IgD-negative memory B cell (primary cell): ENCODE results near the gene C13orf46. TPM values are rescaled to one million over a fixed set of nuclear protein-coding genes. Genes with fewer than 3 reads are reported as not detected.

Experiments
- H3K27ac Mint-ChIP-seq, 3 donors: one replicate each; pipeline ENCODE4 v1.8.0; 2020 to 2022; ENCODE audit warnings: mild to moderate bottlenecking in 3 of 3, mixed read lengths in 3 of 3, moderate library complexity in 1 of 3
- H3K27me3 Mint-ChIP-seq: one replicate; pipeline ENCODE4 v1.8.0; 2021; ENCODE audit warnings: mixed read lengths
- H3K36me3 Mint-ChIP-seq: one replicate; pipeline ENCODE4 v1.8.0; 2020; ENCODE audit warnings: mild to moderate bottlenecking, mixed read lengths
- H3K4me1 Mint-ChIP-seq, 3 donors: one replicate each; pipeline ENCODE4 v1.8.0; 2020 to 2022; ENCODE audit warnings: mixed read lengths in 3 of 3, mild to moderate bottlenecking in 1 of 3
- H3K4me3 Mint-ChIP-seq, 4 donors: one replicate each; pipeline ENCODE4 v1.8.0; 2020 to 2022; ENCODE audit warnings: mild to moderate bottlenecking in 4 of 4, mixed read lengths in 4 of 4, moderate library complexity in 3 of 4
- H3K9me3 Mint-ChIP-seq, 3 donors: one replicate each; pipeline ENCODE4 v1.8.0; 2020 to 2021; ENCODE audit warnings: mixed read lengths in 3 of 3, mild to moderate bottlenecking in 1 of 3
- polyA plus RNA-seq: library from polyadenylated mRNA; unstranded; fragments of 300-500 nt; fragmentation: Illumina TruSeq; gene quantifications from one replicate; pipeline ENCODE4 v1.2.3, GENCODE V29; 2021

C13orf46 gene
- polyA plus RNA-seq, 1 donor from 2014 or later, result 1.1 TPM

GRCh38 chr13:113974304-113975281, 717 bp upstream of the C13orf46 start:
- Mint-ChIP-seq H3K36me3 (peaks cover 4% of the 10 kb centered on the region), H3K4me1 (no peaks in the 10 kb centered on the region), H3K27ac (no peak overlapping the region), H3K27me3 (no peaks in the 10 kb centered on the region), H3K9me3 (no peaks in the 10 kb centered on the region), H3K4me3 (no peak overlapping the region)

- no peaks in the 10 kb centered on the region for H3K9me3 Mint-ChIP-seq
- no peaks in the 10 kb centered on the region for H3K4me1 Mint-ChIP-seq
- no peak overlapping the region for H3K4me3 Mint-ChIP-seq
- H3K27ac Mint-ChIP-seq, result peak overlapping the region in 1 of 3 donors; percentile 21
- H3K27me3 Mint-ChIP-seq, result no peaks in the 10 kb centered on the region
- peaks cover 3% of the 10 kb centered on the region for H3K36me3 Mint-ChIP-seq
These were observed 1.2 kb downstream of the C13orf46 start for GRCh38 chr13:113972451-113973217.

- Mint-ChIP-seq H3K9me3 (no peaks in the 10 kb centered on the region), H3K4me1 (no peaks in the 10 kb centered on the region), H3K36me3 (peaks cover 3% of the 10 kb centered on the region), H3K27ac (peak overlapping the region in 1 of 3 donors; percentile 21), H3K27me3 (no peaks in the 10 kb centered on the region), H3K4me3 (no peak overlapping the region)
These were observed 2.2 kb downstream of the C13orf46 start for GRCh38 chr13:113971471-113972231.

GRCh38 chr13:113970810-113971470, 2.9 kb downstream of the C13orf46 start:
- peaks cover 3% of the 10 kb centered on the region for H3K36me3 Mint-ChIP-seq
- H3K27me3 Mint-ChIP-seq, result no peaks in the 10 kb centered on the region
- no peak overlapping the region for H3K4me3 Mint-ChIP-seq
- H3K9me3 Mint-ChIP-seq, result no peaks in the 10 kb centered on the region
- H3K4me1 Mint-ChIP-seq, result no peaks in the 10 kb centered on the region
- no peak overlapping the region for H3K27ac Mint-ChIP-seq

- Mint-ChIP-seq H3K36me3 (peaks cover 3% of the 10 kb centered on the region), H3K4me1 (no peaks in the 10 kb centered on the region), H3K9me3 (no peaks in the 10 kb centered on the region), H3K27me3 (no peaks in the 10 kb centered on the region), H3K27ac (no peak overlapping the region), H3K4me3 (no peak overlapping the region)
These were observed 3.8 kb downstream of the C13orf46 start for GRCh38 chr13:113969973-113970611.

- Mint-ChIP-seq H3K27ac (no peak overlapping the region), H3K36me3 (peaks cover 3% of the 10 kb centered on the region), H3K4me1 (no peaks in the 10 kb centered on the region), H3K9me3 (no peaks in the 10 kb centered on the region), H3K27me3 (no peaks in the 10 kb centered on the region), H3K4me3 (no peak overlapping the region)
These were observed 4.4 kb downstream of the C13orf46 start for GRCh38 chr13:113969311-113969972.

GRCh38 chr13:113968463-113969310, 5.2 kb downstream of the C13orf46 start:
- no peaks in the 10 kb centered on the region for H3K4me1 Mint-ChIP-seq
- peaks cover 3% of the 10 kb centered on the region for H3K36me3 Mint-ChIP-seq
- H3K9me3 Mint-ChIP-seq, result no peaks in the 10 kb centered on the region
- H3K4me3 Mint-ChIP-seq, result no peak overlapping the region
- H3K27ac Mint-ChIP-seq, result peak overlapping the region in 2 of 3 donors; percentile 59 to 91
- H3K27me3 Mint-ChIP-seq, result no peaks in the 10 kb centered on the region

- Mint-ChIP-seq H3K4me3 (no peak overlapping the region), H3K27ac (no peak overlapping the region), H3K4me1 (no peaks in the 10 kb centered on the region), H3K36me3 (peaks cover 3% of the 10 kb centered on the region), H3K27me3 (no peaks in the 10 kb centered on the region), H3K9me3 (no peaks in the 10 kb centered on the region)
These were observed 6.0 kb downstream of the C13orf46 start for GRCh38 chr13:113967729-113968462.

- Mint-ChIP-seq H3K27ac (no peak overlapping the region), H3K36me3 (peaks cover 3% of the 10 kb centered on the region), H3K27me3 (no peaks in the 10 kb centered on the region), H3K4me1 (no peaks in the 10 kb centered on the region), H3K9me3 (no peaks in the 10 kb centered on the region), H3K4me3 (no peak overlapping the region)
These were observed 6.6 kb downstream of the C13orf46 start for GRCh38 chr13:113967206-113967720.

- no peaks in the 10 kb centered on the region for H3K9me3 Mint-ChIP-seq
- H3K36me3 Mint-ChIP-seq, result peaks cover 3% of the 10 kb centered on the region
- no peak overlapping the region for H3K27ac Mint-ChIP-seq
- peaks cover 0 to 3% (median 0%) of the 10 kb centered on the region in 3 donors for H3K4me1 Mint-ChIP-seq
- H3K27me3 Mint-ChIP-seq, result no peaks in the 10 kb centered on the region
- H3K4me3 Mint-ChIP-seq, result no peak overlapping the region
These were observed 7.7 kb downstream of the C13orf46 start for GRCh38 chr13:113965968-113966884.

GRCh38 chr13:113965383-113965874, 8.4 kb downstream of the C13orf46 start:
- Mint-ChIP-seq H3K36me3 (peaks cover 3% of the 10 kb centered on the region), H3K27me3 (no peaks in the 10 kb centered on the region)

More at GRCh38 chr13:113965383-113965874, 8.4 kb downstream of the C13orf46 start:
- H3K4me3 Mint-ChIP-seq, result no peak overlapping the region
- H3K9me3 Mint-ChIP-seq, result peaks cover 0 to 1% (median 1%) of the 10 kb centered on the region in 3 donors
- H3K27ac Mint-ChIP-seq, result no peak overlapping the region
- peaks cover 0 to 3% (median under 1%) of the 10 kb centered on the region in 3 donors for H3K4me1 Mint-ChIP-seq
